ENCODE measurements around the gene PSME2. TPM values are rescaled to one million over a fixed set of nuclear protein-coding genes. Genes with fewer than 3 reads are reported as not detected.

PSME2 gene
- total and polyA plus RNA-seq, 2 of the 13 experiments (the other 11 are each of a cell fraction or from before 2014, with no cell fraction given) = 332 to 716 TPM

GRCh38 chr14:24100197-24100981 lies 46.0 kb downstream of the PSME2 start (continued):
- TF ChIP-seq ZNF574 (CRISPR knock-in tag; IDR thresholded peaks at IDR 0.05) = no peak; the same call in 1 of the 2 replicates
- no peak for TF ChIP-seq MXD1 (CRISPR knock-in tag; IDR thresholded peaks at IDR 0.05)
- TF ChIP-seq FOXK1 (CRISPR knock-in tag; IDR thresholded peaks at IDR 0.05; ENCODE audit: borderline replicate concordance, low read depth) = 0 out of 2 replicates have a peak, but pooled peaks have one; percentile 12
- no peak for TF ChIP-seq PHF5A (CRISPR knock-in tag; IDR thresholded peaks at IDR 0.05; ENCODE audit: low read depth, unreplicated experiment)
- no peak for TF ChIP-seq HNRNPK (IDR thresholded peaks at IDR 0.05; ENCODE audit: low read depth, low read length, poor library complexity, severe bottlenecking)
- TF ChIP-seq ZNF746 (CRISPR knock-in tag; IDR thresholded peaks at IDR 0.05) = no peak
- no peak for TF ChIP-seq U2AF1 (optimal IDR thresholded peaks at IDR 0.05; ENCODE audit: low read depth, low read length)
- TF ChIP-seq PCBP1 (IDR thresholded peaks at IDR 0.05; ENCODE audit: borderline replicate concordance, low read depth, low read length) = no peak
- no peak for TF ChIP-seq SOX6 (IDR thresholded peaks at IDR 0.05)
- TF ChIP-seq SOX6 (CRISPR knock-in tag; IDR thresholded peaks at IDR 0.05) = no peak
- no peak for TF ChIP-seq ZNF616 (CRISPR knock-in tag; IDR thresholded peaks at IDR 0.05; ENCODE audit: low read depth)
- no peak for TF ChIP-seq CAMTA2 (CRISPR knock-in tag; IDR thresholded peaks at IDR 0.05; ENCODE audit: borderline replicate concordance)
- TF ChIP-seq ZHX1 (CRISPR knock-in tag; IDR thresholded peaks at IDR 0.05; ENCODE audit: low read depth) = no peak
- TF ChIP-seq CHD2 (IDR thresholded peaks at IDR 0.05; ENCODE audit: low read depth, low read length) = no peak
- TF ChIP-seq RFX3 (CRISPR knock-in tag; IDR thresholded peaks at IDR 0.05) = no peak
- TF ChIP-seq MEF2D (CRISPR knock-in tag; IDR thresholded peaks at IDR 0.05) = no peak
- 0 out of 2 replicates have a peak, but pooled peaks have one; percentile 7 for TF ChIP-seq SMAD1 (CRISPR knock-in tag; IDR thresholded peaks at IDR 0.05; ENCODE audit: borderline replicate concordance, low read depth)
- TF ChIP-seq ZNF274 (CRISPR knock-in tag; IDR thresholded peaks at IDR 0.05) = no peak
- TF ChIP-seq MBNL3 (CRISPR knock-in tag; conservative IDR thresholded peaks at IDR 0.05) = no peak
- TF ChIP-seq HDAC2 (CRISPR knock-in tag; IDR thresholded peaks at IDR 0.05) = no peak
- TF ChIP-seq IRF2 (CRISPR knock-in tag; IDR thresholded peaks at IDR 0.05) = no peak
- 0 out of 2 replicates have a peak, but pooled peaks have one; percentile 2 for TF ChIP-seq FOXP1 (IDR thresholded peaks at IDR 0.05)
- no peak for TF ChIP-seq FOXP1 (CRISPR knock-in tag; IDR thresholded peaks at IDR 0.05)
- no peak for TF ChIP-seq YY1 (IDR thresholded peaks at IDR 0.05; ENCODE audit: insufficient read depth, insufficient replicate concordance, low read depth, low read length)
- no peak for TF ChIP-seq SNRNP70 (IDR thresholded peaks at IDR 0.05; ENCODE audit: low read depth, low read length)
